ENCODE results near the gene HSPD1.

DNA sequence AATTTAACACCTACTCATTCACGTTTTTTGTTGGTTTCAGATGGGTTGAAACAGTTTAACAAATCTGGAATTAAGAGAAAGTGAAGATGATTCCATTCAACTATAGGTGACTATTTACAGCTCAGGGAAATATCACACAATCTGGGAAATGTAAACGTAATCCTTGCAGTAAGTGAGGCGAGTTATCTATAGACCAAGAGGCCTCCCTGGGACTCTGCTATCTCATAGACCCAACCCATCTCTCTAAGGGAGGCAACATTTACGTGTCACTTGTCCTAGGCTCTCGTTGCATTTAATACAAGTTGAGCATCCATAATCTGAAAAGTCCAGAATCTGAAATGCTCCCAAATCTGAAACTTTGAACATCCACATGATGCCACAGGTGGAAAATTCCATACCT is 14.3 kb upstream of the HSPD1 start:
- TF ChIP-seq, protein P1, sequence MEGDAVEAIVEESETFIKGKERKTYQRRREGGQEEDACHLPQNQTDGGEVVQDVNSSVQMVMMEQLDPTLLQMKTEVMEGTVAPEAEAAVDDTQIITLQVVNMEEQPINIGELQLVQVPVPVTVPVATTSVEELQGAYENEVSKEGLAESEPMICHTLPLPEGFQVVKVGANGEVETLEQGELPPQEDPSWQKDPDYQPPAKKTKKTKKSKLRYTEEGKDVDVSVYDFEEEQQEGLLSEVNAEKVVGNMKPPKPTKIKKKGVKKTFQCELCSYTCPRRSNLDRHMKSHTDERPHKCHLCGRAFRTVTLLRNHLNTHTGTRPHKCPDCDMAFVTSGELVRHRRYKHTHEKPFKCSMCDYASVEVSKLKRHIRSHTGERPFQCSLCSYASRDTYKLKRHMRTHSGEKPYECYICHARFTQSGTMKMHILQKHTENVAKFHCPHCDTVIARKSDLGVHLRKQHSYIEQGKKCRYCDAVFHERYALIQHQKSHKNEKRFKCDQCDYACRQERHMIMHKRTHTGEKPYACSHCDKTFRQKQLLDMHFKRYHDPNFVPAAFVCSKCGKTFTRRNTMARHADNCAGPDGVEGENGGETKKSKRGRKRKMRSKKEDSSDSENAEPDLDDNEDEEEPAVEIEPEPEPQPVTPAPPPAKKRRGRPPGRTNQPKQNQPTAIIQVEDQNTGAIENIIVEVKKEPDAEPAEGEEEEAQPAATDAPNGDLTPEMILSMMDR (conservative IDR thresholded peaks at IDR 0.05; ENCODE audit: low read length), result no peak
- TF ChIP-seq EZH2phosphoT487 (IDR thresholded peaks at IDR 0.05; ENCODE audit: borderline replicate concordance), result no peak

Data from Loucy (cell line).